Activated effector memory CD4-positive, alpha-beta T cell treated with anti-CD3 and anti-CD28 coated beads, Interleukin-2, amount 50 U/mL, for 16 hours (primary cell): ENCODE results near the gene CBL.

Experiments
- DNase-seq: peaks from one replicate; pipeline ENCODE4 v3.0.0-alpha.2; 2020

The CBL gene

GRCh38 chr11:119351232-119351631 lies 145.1 kb downstream of the CBL start:
- no peak for DNase-seq

- no peak for DNase-seq
Measured at GRCh38 chr11:119352857-119353260, 146.7 kb downstream of the CBL start.

- DNase-seq = no peak
Measured at GRCh38 chr11:119355091-119355843, 149.1 kb downstream of the CBL start.

- DNase-seq = peak; percentile 88
Measured at GRCh38 chr11:119356349-119357031, 150.4 kb downstream of the CBL start.

GRCh38 chr11:119357074-119357473 lies 150.9 kb downstream of the CBL start:
- DNase-seq = no peak
